Lower lobe of right lung (tissue), 2 donors: ENCODE results near the gene GPX7. TPM values are rescaled to one million over a fixed set of nuclear protein-coding genes. Genes with fewer than 3 reads are reported as not detected.

Experiments
- ATAC-seq, 2 donors: fragments of 200-7000 bp; cut with Tn5 transposase; one replicate each; pipeline ENCODE4 v1.9.1; 2020 to 2022; ENCODE audit warnings: mild to moderate bottlenecking in 2 of 2, moderate library complexity in 2 of 2
- DNase-seq: peaks from one replicate; pipeline ENCODE4 v3.0.0-alpha.2; 2020
- H3K27ac ChIP-seq: fragments of 200-600 bp; one replicate; pipeline ENCODE4 v1.8.0; 2022
- H3K27me3 ChIP-seq: fragments of 200-600 bp; one replicate; pipeline ENCODE4 v1.8.0; 2022; ENCODE audit warnings: low read depth
- H3K36me3 ChIP-seq: fragments of 200-600 bp; one replicate; pipeline ENCODE4 v1.8.0; 2022; ENCODE audit warnings: mild to moderate bottlenecking
- H3K4me1 ChIP-seq: fragments of 200-600 bp; one replicate; pipeline ENCODE4 v1.8.0; 2022
- H3K4me3 ChIP-seq: fragments of 200-600 bp; one replicate; pipeline ENCODE4 v1.8.0; 2022; ENCODE audit warnings: mild to moderate bottlenecking
- H3K9me3 ChIP-seq: fragments of 200-600 bp; one replicate; pipeline ENCODE4 v1.8.0; 2022
- intact Hi-C: fragments of 100-400 bp; cut with DNase I; formaldehyde crosslinking; loops from one replicate; pipeline ENCODE4 v1.11.0; 2022
- total RNA-seq: library from RNA; stranded (reverse); fragmentation: NEBNext Ultra II Directional; extraction: Animal tissue kit (Norgen Biotek cat#: 25700); gene quantifications from one replicate; pipeline ENCODE4 v1.2.1, GENCODE V29; 2021
- TF ChIP-seq, protein P1 (sequence below): fragments of 200-600 bp; IDR thresholded peaks from one replicate; pipeline ENCODE4 v1.8.0; 2022; ENCODE audit warnings: antibody characterized with exemption, mild to moderate bottlenecking
- donor health status: DM: no; HTN: yes; CAD: no; lungs with severe emphysema.

Gene GPX7
- total RNA-seq, 1 donor from 2014 or later = 4.3 TPM

DNA sequence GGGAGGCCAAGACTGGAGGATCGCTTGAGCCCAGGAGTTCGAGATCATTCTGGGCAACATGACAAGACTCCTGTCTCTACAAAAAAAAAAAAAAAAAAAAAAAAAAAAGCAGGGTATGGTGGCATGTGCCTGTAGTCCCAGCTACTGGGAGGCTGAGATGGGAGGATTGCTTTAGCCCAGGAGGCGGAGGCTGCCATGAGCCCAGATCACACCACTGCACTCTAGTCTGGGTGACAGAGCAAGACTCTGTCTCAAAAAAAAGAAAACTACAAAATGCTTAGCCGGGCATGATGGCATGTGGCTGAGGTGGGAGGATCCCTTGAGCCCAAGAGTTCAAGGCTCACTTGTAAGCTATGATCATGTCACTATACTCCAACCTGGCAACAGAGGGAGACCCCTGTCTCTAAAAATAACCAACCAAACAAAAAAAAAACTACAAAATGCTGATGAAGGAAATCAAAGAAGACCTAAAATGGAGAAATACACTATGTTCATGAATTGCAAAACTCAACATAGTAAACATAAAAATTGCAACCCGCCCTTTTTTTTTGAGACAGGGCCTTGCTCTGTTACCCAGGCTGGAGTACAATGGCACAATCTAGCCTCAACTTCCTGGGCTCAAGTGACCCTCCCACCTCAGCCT, 51.2 kb downstream of the GPX7 start:
- no peaks in the 10 kb centered on the region for H3K27me3 ChIP-seq
- H3K9me3 ChIP-seq = no peaks in the 10 kb centered on the region
- TF ChIP-seq, protein P1, sequence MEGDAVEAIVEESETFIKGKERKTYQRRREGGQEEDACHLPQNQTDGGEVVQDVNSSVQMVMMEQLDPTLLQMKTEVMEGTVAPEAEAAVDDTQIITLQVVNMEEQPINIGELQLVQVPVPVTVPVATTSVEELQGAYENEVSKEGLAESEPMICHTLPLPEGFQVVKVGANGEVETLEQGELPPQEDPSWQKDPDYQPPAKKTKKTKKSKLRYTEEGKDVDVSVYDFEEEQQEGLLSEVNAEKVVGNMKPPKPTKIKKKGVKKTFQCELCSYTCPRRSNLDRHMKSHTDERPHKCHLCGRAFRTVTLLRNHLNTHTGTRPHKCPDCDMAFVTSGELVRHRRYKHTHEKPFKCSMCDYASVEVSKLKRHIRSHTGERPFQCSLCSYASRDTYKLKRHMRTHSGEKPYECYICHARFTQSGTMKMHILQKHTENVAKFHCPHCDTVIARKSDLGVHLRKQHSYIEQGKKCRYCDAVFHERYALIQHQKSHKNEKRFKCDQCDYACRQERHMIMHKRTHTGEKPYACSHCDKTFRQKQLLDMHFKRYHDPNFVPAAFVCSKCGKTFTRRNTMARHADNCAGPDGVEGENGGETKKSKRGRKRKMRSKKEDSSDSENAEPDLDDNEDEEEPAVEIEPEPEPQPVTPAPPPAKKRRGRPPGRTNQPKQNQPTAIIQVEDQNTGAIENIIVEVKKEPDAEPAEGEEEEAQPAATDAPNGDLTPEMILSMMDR = no peak
- H3K36me3 ChIP-seq = no peaks in the 10 kb centered on the region
- intact Hi-C loops = no loop called here
- no peaks in the 10 kb centered on the region for H3K4me1 ChIP-seq
- DNase-seq = no peak
- H3K27ac ChIP-seq = no peak overlapping the region
- no peak overlapping the region for H3K4me3 ChIP-seq
- no peak for ATAC-seq

DNA sequence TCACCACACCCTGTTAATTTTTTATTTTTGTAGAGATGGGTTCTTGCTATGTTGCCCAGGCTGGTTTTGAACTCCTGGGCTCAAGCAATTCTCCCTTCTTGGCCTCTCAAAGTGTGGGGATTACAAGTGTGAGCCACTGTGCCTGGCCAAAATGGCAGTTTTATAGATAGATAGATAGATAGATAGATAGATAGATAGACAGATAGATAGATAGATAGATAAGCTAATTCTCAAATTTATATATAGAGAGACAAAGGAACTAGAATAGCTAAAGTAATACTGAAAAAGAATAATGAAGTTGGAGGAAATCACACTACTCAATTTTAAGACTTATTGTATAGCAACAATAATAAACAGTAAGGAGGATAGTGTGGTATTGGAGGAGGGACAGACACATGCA, 51.9 kb downstream of the GPX7 start:
- Histone ChIP-seq H3K4me1 (no peaks in the 10 kb centered on the region), H3K27me3 (no peaks in the 10 kb centered on the region), H3K4me3 (no peak overlapping the region), H3K27ac (no peak overlapping the region), H3K36me3 (no peaks in the 10 kb centered on the region), H3K9me3 (no peaks in the 10 kb centered on the region)
- DNase-seq = no peak
- intact Hi-C loops = no loop called here
- ATAC-seq = no peak
- TF ChIP-seq, protein P1 = no peak

DNA sequence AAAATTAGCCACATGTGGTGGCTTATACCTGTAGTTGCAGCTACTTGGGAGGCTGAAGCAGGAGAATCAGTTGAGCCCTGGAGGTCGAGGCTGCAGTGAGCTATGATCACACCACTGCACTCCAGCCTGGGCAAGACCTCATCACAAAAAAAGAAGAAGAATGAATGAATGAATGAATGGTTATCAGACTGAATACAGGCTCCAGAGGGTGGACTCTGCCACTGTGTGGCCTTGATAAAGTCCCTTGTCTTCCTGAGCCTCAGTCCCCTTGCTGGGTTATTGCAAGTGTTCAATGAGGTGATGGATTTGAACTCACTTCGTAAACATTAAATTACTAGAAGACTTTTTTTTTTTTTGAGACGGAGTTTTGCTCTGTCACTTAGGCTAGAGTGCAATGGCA, 55.5 kb downstream of the GPX7 start:
- intact Hi-C loops = no loop called here
- no peak overlapping the region for H3K4me3 ChIP-seq
- ATAC-seq = no peak
- TF ChIP-seq, protein P1 = no peak
- H3K4me1 ChIP-seq = no peaks in the 10 kb centered on the region
- H3K36me3 ChIP-seq = no peaks in the 10 kb centered on the region
- no peak overlapping the region for H3K27ac ChIP-seq
- no peaks in the 10 kb centered on the region for H3K9me3 ChIP-seq
- no peaks in the 10 kb centered on the region for H3K27me3 ChIP-seq
- no peak for DNase-seq

Other genes with a start within 250 kb of the GPX7 start
- gene CC2D1B, start 236.2 kb upstream of the GPX7 start, total RNA-seq = 44.5 TPM
- 0.68 TPM for gene ORC1, start 197.9 kb upstream of the GPX7 start, total RNA-seq
- 34.7 TPM for gene PRPF38A, start 197.8 kb upstream of the GPX7 start, total RNA-seq
- gene TUT4, start 49.3 kb upstream of the GPX7 start, total RNA-seq = 52.1 TPM
- gene SHISAL2A, start 30.8 kb downstream of the GPX7 start, total RNA-seq = 1.6 TPM
- 14.4 TPM for gene COA7, start 96.0 kb downstream of the GPX7 start, total RNA-seq
- 30.6 TPM for gene ZYG11B, start 124.1 kb downstream of the GPX7 start, total RNA-seq
- not detected for gene ZYG11A, start 240.4 kb downstream of the GPX7 start, total RNA-seq